Measurements from ENCODE around the gene SENP3.

- TF ChIP-seq, protein P1, sequence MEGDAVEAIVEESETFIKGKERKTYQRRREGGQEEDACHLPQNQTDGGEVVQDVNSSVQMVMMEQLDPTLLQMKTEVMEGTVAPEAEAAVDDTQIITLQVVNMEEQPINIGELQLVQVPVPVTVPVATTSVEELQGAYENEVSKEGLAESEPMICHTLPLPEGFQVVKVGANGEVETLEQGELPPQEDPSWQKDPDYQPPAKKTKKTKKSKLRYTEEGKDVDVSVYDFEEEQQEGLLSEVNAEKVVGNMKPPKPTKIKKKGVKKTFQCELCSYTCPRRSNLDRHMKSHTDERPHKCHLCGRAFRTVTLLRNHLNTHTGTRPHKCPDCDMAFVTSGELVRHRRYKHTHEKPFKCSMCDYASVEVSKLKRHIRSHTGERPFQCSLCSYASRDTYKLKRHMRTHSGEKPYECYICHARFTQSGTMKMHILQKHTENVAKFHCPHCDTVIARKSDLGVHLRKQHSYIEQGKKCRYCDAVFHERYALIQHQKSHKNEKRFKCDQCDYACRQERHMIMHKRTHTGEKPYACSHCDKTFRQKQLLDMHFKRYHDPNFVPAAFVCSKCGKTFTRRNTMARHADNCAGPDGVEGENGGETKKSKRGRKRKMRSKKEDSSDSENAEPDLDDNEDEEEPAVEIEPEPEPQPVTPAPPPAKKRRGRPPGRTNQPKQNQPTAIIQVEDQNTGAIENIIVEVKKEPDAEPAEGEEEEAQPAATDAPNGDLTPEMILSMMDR (IDR thresholded peaks at IDR 0.05): no peak
- TF ChIP-seq POLR2A (IDR thresholded peaks at IDR 0.05): no peak
These were observed 53.6 kb downstream of the SENP3 start for GRCh38 chr17:7615265-7615747.

Data from Peyer's patch (tissue), 4 donors.